ENCODE data around the gene LBX1. TPM values are rescaled to one million over a fixed set of nuclear protein-coding genes. Genes with fewer than 3 reads are reported as not detected.
"Not testable (repeated sequence)": the region's sequence is repeated elsewhere in the genome, so short reads cannot be mapped to it uniquely, and the experiment has no call there.

LBX1 gene
- total RNA-seq, 3 donors from 2014 or later (not counting 1 experiment from before 2014, with no cell fraction given): not detected

GRCh38 chr10:101214446-101215396 lies 14.5 kb downstream of the LBX1 start:
- intact Hi-C loops (cut with micrococcal nuclease): loop anchor here (5.0 kb wide), 1 partner anchor 78 kb away; no protein-coding TSS in a partner anchor
- H3K27me3 Mint-ChIP-seq (ENCODE audit: low read depth in 2 of 2): peaks cover 62 to 66% of the 10 kb centered on the region in 2 donors
- ATAC-seq: peak in 2 of 3 donors; percentile 73 to 78
- H3K9me3 Mint-ChIP-seq: no peaks in the 10 kb centered on the region
- Histone ChIP-seq H3K4me1 (ENCODE audit: control insufficient read depth, insufficient read depth, low read length) (peaks cover 29% of the 10 kb centered on the region), H3K27ac (ENCODE audit: low read length) (no peak overlapping the region), H3K9me3 (ENCODE audit: control insufficient read depth, insufficient read depth, low read length) (no peaks in the 10 kb centered on the region), H3K4me3 (ENCODE audit: low read length) (no peak overlapping the region), H3K36me3 (ENCODE audit: control insufficient read depth, insufficient read depth, low read length) (no peaks in the 10 kb centered on the region), H3K27me3 (ENCODE audit: control insufficient read depth, insufficient read depth, low read length) (peaks cover 55% of the 10 kb centered on the region)
- H3K27ac Mint-ChIP-seq: no peak overlapping the region
- H3K4me1 Mint-ChIP-seq: peaks cover 17 to 20% of the 10 kb centered on the region in 2 donors
- peak; percentile 79 for TF ChIP-seq CTCF (IDR thresholded peaks at IDR 0.05)
- peak; percentile 64 to 88 for DNase-seq
- 14% methylated on average over 48 of the region's 49 CpGs for WGBS (ENCODE audit: insufficient coverage)
- no peaks in the 10 kb centered on the region for H3K36me3 Mint-ChIP-seq
- H3K4me3 Mint-ChIP-seq: peak overlapping the region; percentile 45

- Histone ChIP-seq H3K27ac (ENCODE audit: low read length) (no peak overlapping the region), H3K36me3 (ENCODE audit: control insufficient read depth, insufficient read depth, low read length) (no peaks in the 10 kb centered on the region), H3K9me3 (ENCODE audit: control insufficient read depth, insufficient read depth, low read length) (no peaks in the 10 kb centered on the region), H3K4me1 (ENCODE audit: control insufficient read depth, insufficient read depth, low read length) (peaks cover 2% of the 10 kb centered on the region), H3K27me3 (ENCODE audit: control insufficient read depth, insufficient read depth, low read length) (peaks cover 11% of the 10 kb centered on the region), H3K4me3 (ENCODE audit: low read length) (no peak overlapping the region)
- DNase-seq: no peak
- no peak overlapping the region for H3K4me3 Mint-ChIP-seq
- intact Hi-C loops (cut with micrococcal nuclease): no loop called here
- no peak for ATAC-seq
- no peak overlapping the region for H3K27ac Mint-ChIP-seq
- WGBS (ENCODE audit: insufficient coverage): 66% methylated on average over 5 of the region's 5 CpGs
- peaks cover 2 to 3% of the 10 kb centered on the region in 2 donors for H3K4me1 Mint-ChIP-seq
- peaks cover 44 to 56% of the 10 kb centered on the region in 2 donors for H3K27me3 Mint-ChIP-seq (ENCODE audit: low read depth in 2 of 2)
- H3K9me3 Mint-ChIP-seq: no peaks in the 10 kb centered on the region
- H3K36me3 Mint-ChIP-seq: no peaks in the 10 kb centered on the region
- no peak for TF ChIP-seq CTCF (IDR thresholded peaks at IDR 0.05)
Observed at GRCh38 chr10:101208543-101208942, 20.7 kb downstream of the LBX1 start.

GRCh38 chr10:101207026-101207425 lies 22.2 kb downstream of the LBX1 start:
- H3K27ac ChIP-seq (ENCODE audit: low read length): no peak overlapping the region
- H3K9me3 ChIP-seq (ENCODE audit: control insufficient read depth, insufficient read depth, low read length): no peaks in the 10 kb centered on the region
- Mint-ChIP-seq H3K36me3 (no peaks in the 10 kb centered on the region), H3K27ac (no peak overlapping the region), H3K27me3 (ENCODE audit: low read depth in 2 of 2) (peaks cover 44 to 55% of the 10 kb centered on the region in 2 donors), H3K4me1 (no peaks in the 10 kb centered on the region), H3K4me3 (no peak overlapping the region), H3K9me3 (no peaks in the 10 kb centered on the region)
- no peak overlapping the region for H3K4me3 ChIP-seq (ENCODE audit: low read length)
- TF ChIP-seq CTCF (IDR thresholded peaks at IDR 0.05): no peak
- DNase-seq (no peak), ATAC-seq (no peak)
- H3K4me1 ChIP-seq (ENCODE audit: control insufficient read depth, insufficient read depth, low read length): no peaks in the 10 kb centered on the region
- H3K27me3 ChIP-seq (ENCODE audit: control insufficient read depth, insufficient read depth, low read length): peaks cover 6% of the 10 kb centered on the region
- intact Hi-C loops (cut with micrococcal nuclease): no loop called here
- H3K36me3 ChIP-seq (ENCODE audit: control insufficient read depth, insufficient read depth, low read length): no peaks in the 10 kb centered on the region
- 60% methylated on average over 2 of the region's 2 CpGs for WGBS (ENCODE audit: insufficient coverage)

GRCh38 chr10:101202667-101203066 lies 26.6 kb downstream of the LBX1 start:
- H3K4me1 Mint-ChIP-seq: not testable (repeated sequence)

GRCh38 chr10:101198326-101198977 lies 30.8 kb downstream of the LBX1 start:
- H3K4me1 ChIP-seq (ENCODE audit: control insufficient read depth, insufficient read depth, low read length); H3K27ac Mint-ChIP-seq; H3K27me3 ChIP-seq (ENCODE audit: control insufficient read depth, insufficient read depth, low read length); H3K36me3 ChIP-seq (ENCODE audit: control insufficient read depth, insufficient read depth, low read length); DNase-seq; H3K9me3 ChIP-seq (ENCODE audit: control insufficient read depth, insufficient read depth, low read length); H3K4me1 Mint-ChIP-seq; ATAC-seq; H3K4me3 ChIP-seq (ENCODE audit: low read length); H3K9me3 Mint-ChIP-seq; H3K4me3 Mint-ChIP-seq; H3K27ac ChIP-seq (ENCODE audit: low read length); intact Hi-C loops (cut with micrococcal nuclease); H3K36me3 Mint-ChIP-seq: not testable (repeated sequence)
- WGBS (ENCODE audit: insufficient coverage): 98% methylated on average over 5 of the region's 8 CpGs
- peaks cover 32 to 41% of the 10 kb centered on the region in 2 donors for H3K27me3 Mint-ChIP-seq (ENCODE audit: low read depth in 2 of 2)

More at GRCh38 chr10:101202667-101203066, 26.6 kb downstream of the LBX1 start:
- intact Hi-C loops (cut with micrococcal nuclease); H3K9me3 Mint-ChIP-seq; H3K4me3 Mint-ChIP-seq; DNase-seq; ATAC-seq; H3K27ac Mint-ChIP-seq; H3K9me3 ChIP-seq (ENCODE audit: control insufficient read depth, insufficient read depth, low read length); H3K4me1 ChIP-seq (ENCODE audit: control insufficient read depth, insufficient read depth, low read length); H3K27ac ChIP-seq (ENCODE audit: low read length); H3K4me3 ChIP-seq (ENCODE audit: low read length); H3K36me3 ChIP-seq (ENCODE audit: control insufficient read depth, insufficient read depth, low read length); H3K27me3 ChIP-seq (ENCODE audit: control insufficient read depth, insufficient read depth, low read length); H3K36me3 Mint-ChIP-seq: not testable (repeated sequence)
- peaks cover 37 to 53% of the 10 kb centered on the region in 2 donors for H3K27me3 Mint-ChIP-seq (ENCODE audit: low read depth in 2 of 2)
- WGBS (ENCODE audit: insufficient coverage): 76% methylated on average over 4 of the region's 4 CpGs
